Fibroblast of villous mesenchyme (primary cell): Measurements from ENCODE around the gene FGF8. TPM values are rescaled to one million over a fixed set of nuclear protein-coding genes. Genes with fewer than 3 reads are reported as not detected.

Experiments used
- DNase-seq: peaks from one replicate; pipeline ENCODE4 v3.0.0-alpha.2; 2010; ENCODE audit warnings: low read depth
- H3K4me3 ChIP-seq: 2 replicates; pipeline ENCODE4 v1.5.1; 2011; ENCODE audit warnings: low read depth, mild to moderate bottlenecking, low read length
- CTCF ChIP-seq: IDR thresholded peaks from 2 replicates; pipeline ENCODE4 v1.5.1; 2012; ENCODE audit warnings: low read depth, mild to moderate bottlenecking, low read length; ENCODE audit not compliant: insufficient read depth
- total RNA-seq: library from RNA; depleted of rRNA; stranded (reverse); fragments of >200 nt; gene quantifications from 2 replicates; pipeline ENCODE4 v1.2.3, GENCODE V29; 2012

The FGF8 gene
- total RNA-seq, 1 donor: not detected

GRCh38 chr10:101726115-101726387 is 49.9 kb downstream of the FGF8 start:
- no peak overlapping the region for H3K4me3 ChIP-seq
- TF ChIP-seq CTCF: no peak
- no peak for DNase-seq

- DNase-seq: no peak
- H3K4me3 ChIP-seq: no peak overlapping the region
- TF ChIP-seq CTCF: no peak
Measured at GRCh38 chr10:101725296-101726114, 50.4 kb downstream of the FGF8 start.

GRCh38 chr10:101724446-101724845 is 51.5 kb downstream of the FGF8 start:
- no peak overlapping the region for H3K4me3 ChIP-seq
- TF ChIP-seq CTCF: no peak
- no peak for DNase-seq

GRCh38 chr10:101723176-101723575 is 52.7 kb downstream of the FGF8 start:
- DNase-seq: no peak
- H3K4me3 ChIP-seq: no peak overlapping the region
- no peak for TF ChIP-seq CTCF

- no peak overlapping the region for H3K4me3 ChIP-seq
- no peak for TF ChIP-seq CTCF
Measured at GRCh38 chr10:101721806-101722205, 54.1 kb downstream of the FGF8 start.

GRCh38 chr10:101720606-101721230 is 55.2 kb downstream of the FGF8 start:
- TF ChIP-seq CTCF: peak; percentile 5
- no peak for DNase-seq
- H3K4me3 ChIP-seq: no peak overlapping the region

More at GRCh38 chr10:101721806-101722205, 54.1 kb downstream of the FGF8 start:
- DNase-seq: no peak

Other genes with a start within 250 kb of the FGF8 start
- 8.2 and 9.3 TPM in 2 replicates for gene POLL, start 187.9 kb downstream of the FGF8 start, total RNA-seq
- 30.9 and 34.1 TPM in 2 replicates for gene DPCD, start 187.8 kb downstream of the FGF8 start, total RNA-seq
- gene FBXW4, start 80.9 kb downstream of the FGF8 start, total RNA-seq: 31.6 and 41.9 TPM in 2 replicates
- 63.5 and 94.7 TPM in 2 replicates for gene NPM3, start 7.3 kb upstream of the FGF8 start, total RNA-seq
- 80.3 and 93.1 TPM in 2 replicates for gene OGA, start 42.3 kb upstream of the FGF8 start, total RNA-seq
- 0.86 and 0.97 TPM in 2 replicates for gene KCNIP2, start 67.7 kb upstream of the FGF8 start, total RNA-seq